Measurements from ENCODE around the gene TMEM109.

The TMEM109 gene

DNA sequence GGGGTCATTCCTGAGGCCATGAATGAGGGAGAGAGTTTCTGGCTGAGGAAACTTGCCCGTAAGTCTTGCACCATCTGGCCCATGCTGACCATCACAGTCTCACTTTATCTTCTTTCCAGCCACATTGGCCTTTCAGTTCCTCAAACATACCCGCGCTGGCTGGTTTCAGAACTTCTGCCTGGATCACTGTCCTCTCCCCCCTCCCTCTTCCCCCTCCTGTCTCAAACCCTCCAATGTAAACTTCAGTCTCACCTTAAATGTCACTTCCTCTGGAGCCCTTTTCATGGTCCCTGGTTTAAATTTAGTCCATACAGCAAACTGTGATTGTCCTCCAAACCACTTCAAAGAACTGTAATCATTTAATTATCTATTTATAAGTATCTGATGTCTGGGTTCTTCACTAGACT, 3.7 kb upstream of the TMEM109 start:
- DNase-seq (ENCODE audit: low spot score), result peak; percentile 77

DNA sequence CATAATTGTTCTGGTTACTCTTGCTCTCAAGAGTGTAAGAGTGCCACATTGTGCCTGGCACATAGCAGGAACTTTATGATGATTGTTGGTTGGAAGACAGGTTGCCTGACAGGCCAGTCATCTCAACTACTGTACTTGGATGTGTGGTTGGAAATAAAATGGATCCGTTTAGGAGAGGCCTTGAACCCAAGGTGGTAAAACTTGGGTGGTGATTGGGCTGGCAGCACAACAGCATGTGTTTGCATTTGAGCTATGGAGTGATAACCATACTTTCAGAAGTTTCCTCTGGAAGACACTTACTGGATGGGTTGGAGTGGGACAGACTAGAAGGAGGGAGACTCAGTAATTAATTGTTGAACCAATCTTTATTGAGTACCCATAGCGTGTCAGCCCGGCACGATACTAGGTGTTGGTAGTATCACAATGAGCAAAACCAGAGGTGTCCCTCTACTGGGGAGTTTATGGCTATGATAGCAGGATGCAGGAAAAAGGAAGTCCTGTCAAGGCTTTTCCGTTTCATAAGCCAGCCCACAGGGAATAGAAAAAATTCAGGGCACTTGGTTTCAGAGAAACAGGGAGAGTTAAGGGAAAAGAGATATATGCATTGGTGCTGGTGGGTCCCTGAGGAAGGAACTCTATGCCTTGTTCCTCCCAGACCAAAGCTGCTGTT, 3.1 kb upstream of the TMEM109 start:
- DNase-seq (ENCODE audit: low spot score), result no peak

DNA sequence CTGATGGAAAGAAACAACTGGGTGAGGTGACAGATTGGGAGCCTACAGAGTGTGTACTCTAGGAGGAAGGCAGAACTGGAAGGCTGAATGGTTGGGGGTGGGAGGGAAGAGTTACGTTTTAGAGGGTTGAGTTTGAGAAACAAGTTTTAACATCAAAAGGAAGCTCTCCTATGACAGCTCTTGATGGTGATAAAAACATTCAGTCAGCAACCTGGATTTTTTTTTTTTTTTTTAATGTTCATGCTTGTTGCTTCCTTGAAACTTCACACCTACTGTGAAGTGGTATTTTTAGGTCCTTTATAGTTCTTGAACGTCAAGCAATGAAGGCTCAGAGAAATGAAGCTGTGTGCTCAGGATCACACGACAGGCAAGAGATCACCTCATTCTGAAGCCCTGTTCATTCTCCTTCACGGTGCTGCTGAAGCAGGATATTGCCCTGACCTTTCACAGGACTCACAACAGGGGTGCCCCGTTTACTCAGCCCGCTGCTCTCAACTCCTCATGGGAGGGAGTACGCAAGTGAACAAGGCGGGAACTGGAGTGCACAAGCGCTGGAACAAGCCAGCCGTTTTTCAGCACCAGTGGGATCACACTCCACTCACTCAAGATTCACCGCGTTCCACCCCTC, 1.6 kb upstream of the TMEM109 start:
- DNase-seq (ENCODE audit: low spot score), result no peak

GRCh38 chr11:60912851-60913528, 968 bp upstream of the TMEM109 start:
- no peak for DNase-seq (ENCODE audit: low spot score)

GRCh38 chr11:60914633-60915247, 782 bp downstream of the TMEM109 start:
- DNase-seq (ENCODE audit: low spot score), result peak; percentile 31

- DNase-seq (ENCODE audit: low spot score), result peak; percentile 49
Observed at GRCh38 chr11:60915248-60915914, 1.4 kb downstream of the TMEM109 start.

- no peak for DNase-seq (ENCODE audit: low spot score)
Observed at GRCh38 chr11:60916669-60917206, 2.8 kb downstream of the TMEM109 start.

DNA sequence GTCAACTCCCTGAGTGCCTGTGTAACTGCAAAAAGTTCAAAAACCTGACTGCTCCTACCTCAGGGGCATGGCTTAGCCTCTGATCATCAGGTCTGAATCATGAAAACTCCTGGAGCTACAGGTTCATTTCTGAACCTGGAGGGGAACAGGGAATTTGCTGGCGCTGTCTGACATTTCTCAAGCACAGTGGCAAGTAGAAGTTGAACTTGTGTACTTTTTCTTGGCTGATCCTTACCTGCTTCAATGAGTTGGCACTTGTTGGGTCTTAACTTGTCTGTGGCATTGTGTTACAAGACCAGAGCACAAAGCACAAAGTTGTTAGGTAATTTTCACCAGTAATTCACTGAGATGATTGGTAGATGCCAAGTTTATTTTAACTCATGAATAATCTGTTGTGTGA, 3.3 kb downstream of the TMEM109 start:
- DNase-seq (ENCODE audit: low spot score), result no peak

- DNase-seq (ENCODE audit: low spot score), result no peak
Observed at GRCh38 chr11:60918251-60918938, 4.4 kb downstream of the TMEM109 start.

GRCh38 chr11:60918939-60919265, 4.9 kb downstream of the TMEM109 start:
- DNase-seq (ENCODE audit: low spot score), result no peak

DNA sequence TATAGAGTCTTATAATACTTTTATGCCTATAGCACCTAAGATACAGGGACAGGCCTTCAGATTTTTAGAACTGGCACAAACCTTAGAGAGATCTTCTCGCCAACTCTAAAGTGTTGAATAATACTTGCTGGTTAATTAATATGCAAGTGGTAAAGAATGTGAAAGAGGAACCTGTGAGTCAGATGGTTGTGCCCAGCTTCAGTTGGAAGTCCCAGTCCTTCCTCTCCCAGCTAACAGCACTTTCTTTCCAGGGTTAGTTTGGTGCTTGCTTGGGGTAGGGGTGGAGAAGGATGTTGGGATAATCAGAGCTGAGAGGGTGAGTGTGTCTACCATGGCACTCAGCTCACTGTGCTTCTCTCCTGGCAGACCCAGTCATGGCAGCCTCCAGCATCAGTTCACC, 5.4 kb downstream of the TMEM109 start:
- no peak for DNase-seq (ENCODE audit: low spot score)

- peak; percentile 39 for DNase-seq (ENCODE audit: low spot score)
Observed at GRCh38 chr11:60919956-60920355, 6.0 kb downstream of the TMEM109 start.

DNA sequence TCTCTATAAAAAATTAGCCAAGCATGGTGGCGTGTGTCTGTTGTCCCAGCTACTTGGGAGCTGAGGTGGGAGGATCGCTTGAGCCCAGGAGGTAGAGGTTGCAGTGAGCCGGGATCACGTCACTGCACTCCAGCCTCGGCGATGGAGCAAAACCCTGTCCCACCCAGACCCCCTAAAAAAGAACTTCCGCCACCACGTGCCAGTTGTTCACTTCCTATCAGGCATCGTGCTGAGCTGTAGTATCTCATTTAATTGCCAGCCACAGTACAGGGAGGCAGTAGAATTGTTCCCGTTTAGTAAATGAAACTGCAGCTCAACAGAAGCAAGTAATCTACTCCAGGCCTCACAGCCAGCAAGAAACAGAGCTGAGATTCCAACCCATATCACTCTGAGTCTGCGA, 7.3 kb downstream of the TMEM109 start:
- DNase-seq (ENCODE audit: low spot score), result no peak

- no peak for DNase-seq (ENCODE audit: low spot score)
Observed at GRCh38 chr11:60921777-60922335, 7.9 kb downstream of the TMEM109 start.

GRCh38 chr11:60922906-60923305, 8.9 kb downstream of the TMEM109 start:
- no peak for DNase-seq (ENCODE audit: low spot score)

DNA sequence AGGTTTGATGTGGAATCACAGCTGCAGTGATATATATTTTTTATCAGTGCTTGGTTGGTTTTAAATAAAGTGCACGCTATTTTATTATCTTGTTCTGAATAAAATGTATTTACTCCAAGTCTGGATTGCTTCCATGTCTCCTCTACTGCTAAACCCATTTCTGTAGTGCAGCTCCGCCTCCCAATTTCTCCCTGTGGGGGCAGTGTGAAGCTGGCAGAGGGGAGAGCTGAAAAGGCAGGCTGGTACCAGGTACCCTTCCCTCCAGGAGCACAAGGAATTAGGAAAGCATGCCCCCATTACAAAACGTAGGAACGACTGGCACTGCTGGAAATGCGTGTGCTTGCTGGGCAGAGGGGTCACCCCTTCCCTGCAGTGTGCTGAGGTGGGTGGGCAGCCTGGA, 9.4 kb downstream of the TMEM109 start:
- no peak for DNase-seq (ENCODE audit: low spot score)

- DNase-seq (ENCODE audit: low spot score), result no peak
Observed at GRCh38 chr11:60923800-60924109, 9.8 kb downstream of the TMEM109 start.

DNA sequence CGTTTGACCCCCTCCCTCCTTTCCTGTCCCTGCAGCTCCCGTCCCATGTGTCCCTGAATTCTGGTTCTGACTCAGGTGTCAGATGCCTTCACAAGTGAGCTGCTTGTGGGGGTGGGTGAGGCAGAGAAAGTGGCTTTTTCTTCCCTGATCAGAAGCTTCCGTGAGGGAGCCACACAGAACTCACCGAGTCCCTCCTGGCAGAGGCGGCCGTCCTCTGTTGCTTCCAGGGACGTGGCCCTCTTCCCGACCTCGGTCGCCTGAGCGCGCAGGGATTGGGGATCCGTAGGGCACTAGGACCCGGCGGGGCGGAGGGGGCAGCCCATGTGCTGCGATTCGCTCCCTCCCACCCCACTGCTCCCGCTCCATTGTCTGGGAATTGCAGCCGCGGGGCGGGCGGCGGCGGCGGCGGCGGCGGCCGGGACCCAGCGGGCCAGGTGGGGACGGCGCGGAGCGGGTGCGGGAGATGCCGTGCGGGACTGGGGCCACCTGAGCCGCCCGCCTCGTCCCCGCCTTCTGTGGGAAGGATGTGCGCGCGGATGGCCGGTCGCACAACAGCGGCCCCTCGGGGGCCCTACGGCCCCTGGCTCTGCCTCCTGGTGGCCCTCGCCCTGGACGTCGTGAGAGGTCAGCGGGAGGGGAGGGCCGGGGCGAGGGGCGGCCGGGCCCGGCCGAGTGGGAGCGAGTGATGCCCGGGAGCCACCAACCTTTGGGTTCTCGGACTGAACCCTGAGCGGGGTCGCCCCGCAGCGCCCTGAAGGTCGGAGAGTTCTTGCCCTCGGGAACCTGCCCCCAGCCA, 10.3 kb downstream of the TMEM109 start, which contains the start of gene TMEM132A:
TMEM132A (plus strand) TSS at position 351 of the 796 bp plus-strand sequence; CDS start at position 525, 174 bp downstream.
- peak; percentile 46 for DNase-seq (ENCODE audit: low spot score)

DNA sequence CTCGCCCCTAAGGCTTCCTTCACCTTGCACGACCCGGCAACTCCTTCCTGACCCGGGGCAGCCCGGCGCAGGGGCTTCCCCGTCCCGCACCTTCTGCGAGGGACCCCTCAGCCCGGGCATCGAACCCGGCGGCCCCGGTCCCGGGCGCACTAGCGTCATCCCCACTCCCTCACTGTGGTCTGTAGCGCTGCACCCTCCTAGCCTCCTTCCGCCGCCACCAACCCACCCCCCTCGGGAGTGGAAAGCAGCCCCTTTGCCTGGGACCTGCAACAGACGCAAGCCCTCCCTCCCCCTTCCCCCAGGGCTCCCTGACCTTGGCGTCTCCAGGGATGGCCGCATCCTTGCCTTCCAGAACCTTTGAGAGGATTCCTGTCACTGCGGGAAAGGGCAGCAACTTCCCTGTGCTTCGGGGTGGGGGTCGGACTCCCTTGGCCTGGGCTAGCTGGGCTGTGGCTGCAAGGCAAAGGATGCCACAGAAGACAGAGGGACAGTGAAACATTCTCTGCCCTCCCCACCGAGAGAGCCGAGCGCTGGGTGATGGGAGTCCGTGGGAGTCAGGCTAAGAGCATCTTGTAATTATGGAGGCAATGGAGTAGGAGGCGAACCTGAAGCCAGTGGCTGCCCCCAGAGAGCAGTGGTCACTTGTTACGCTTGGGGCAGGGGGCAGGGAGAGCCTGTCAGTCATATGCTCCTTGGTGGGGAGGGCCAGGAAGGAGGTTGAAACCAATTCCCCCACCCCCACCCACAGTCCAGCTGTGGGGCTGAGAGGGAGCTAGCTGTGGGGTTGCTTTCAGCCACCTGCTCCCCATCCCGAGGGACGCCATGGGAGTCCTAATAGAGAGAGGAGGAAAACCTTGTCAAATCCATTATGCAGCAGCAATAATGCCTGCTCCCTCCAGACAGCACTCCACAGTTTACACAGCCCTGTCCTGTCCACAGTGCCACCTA, 11.2 kb downstream of the TMEM109 start:
- no peak for DNase-seq (ENCODE audit: low spot score)

All from pons (tissue), 1 donor.